ENCODE data around the gene TGM3. TPM values are rescaled to one million over a fixed set of nuclear protein-coding genes. Genes with fewer than 3 reads are reported as not detected.

TGM3 gene
- total RNA-seq, 1 experiment from 2014 or later: not detected

DNA sequence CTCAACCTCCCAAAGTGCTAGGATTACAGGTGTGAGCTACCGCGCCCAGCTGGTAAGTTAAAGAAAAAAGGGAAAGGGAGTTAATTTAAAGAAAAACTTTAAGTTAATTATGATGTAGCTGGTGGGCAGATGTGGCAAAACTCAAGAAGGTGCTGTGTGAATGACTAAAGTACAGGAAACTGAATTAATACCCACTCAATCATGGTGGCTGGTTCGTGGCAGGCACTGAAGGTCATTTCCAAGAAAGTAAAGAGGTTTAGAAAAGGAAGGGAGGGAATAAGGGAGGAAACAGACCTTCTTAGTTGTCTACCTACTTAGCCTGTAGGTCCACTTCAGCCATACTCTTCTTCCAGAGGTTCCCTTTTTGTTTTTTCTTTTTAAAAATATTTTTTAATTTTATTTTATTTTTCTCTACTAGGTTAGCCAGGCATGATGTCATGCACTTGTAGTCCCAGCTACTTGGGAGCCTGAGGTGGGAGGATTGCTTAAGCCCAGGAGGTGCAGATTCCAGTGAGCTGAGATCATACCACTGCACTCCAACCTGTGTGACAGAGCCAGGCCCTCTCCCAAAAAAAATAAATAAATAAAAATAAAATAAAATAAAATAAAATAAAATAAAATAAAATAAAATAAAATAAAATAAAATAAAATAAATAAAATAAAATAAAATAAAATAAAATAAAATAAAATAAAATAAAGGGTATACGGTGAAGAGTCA is 11.9 kb upstream of the TGM3 start:
- intact Hi-C loops (cut with micrococcal nuclease): no loop called here
- Mint-ChIP-seq H3K4me1 (ENCODE audit: insufficient read depth, unreplicated experiment) (peaks cover 6% of the 10 kb centered on the region), H3K9me3 (ENCODE audit: unreplicated experiment) (no peaks in the 10 kb centered on the region), H3K4me3 (ENCODE audit: unreplicated experiment) (no peak overlapping the region), H3K27ac (ENCODE audit: low read depth, unreplicated experiment) (no peak overlapping the region), H3K36me3 (ENCODE audit: insufficient read depth, unreplicated experiment) (no peaks in the 10 kb centered on the region), H3K27me3 (ENCODE audit: insufficient read depth, unreplicated experiment) (peaks cover 5% of the 10 kb centered on the region)
- POLR2A ChIA-PET: interaction anchor here (0.6 to 3.0 kb wide), 8 partner anchors 9 to 66 kb away, joined by 3 to 15 read pairs (median 5); no protein-coding TSS in a partner anchor
- TSS peak; percentile 28 for BruUV-seq (replicated peaks)
- CTCF ChIA-PET: interaction anchor here (0.6 to 2.9 kb wide), 9 partner anchors 8 to 1114 kb away, joined by 3 to 19 read pairs (median 3); no protein-coding TSS in a partner anchor
- TF ChIP-seq, protein P1, sequence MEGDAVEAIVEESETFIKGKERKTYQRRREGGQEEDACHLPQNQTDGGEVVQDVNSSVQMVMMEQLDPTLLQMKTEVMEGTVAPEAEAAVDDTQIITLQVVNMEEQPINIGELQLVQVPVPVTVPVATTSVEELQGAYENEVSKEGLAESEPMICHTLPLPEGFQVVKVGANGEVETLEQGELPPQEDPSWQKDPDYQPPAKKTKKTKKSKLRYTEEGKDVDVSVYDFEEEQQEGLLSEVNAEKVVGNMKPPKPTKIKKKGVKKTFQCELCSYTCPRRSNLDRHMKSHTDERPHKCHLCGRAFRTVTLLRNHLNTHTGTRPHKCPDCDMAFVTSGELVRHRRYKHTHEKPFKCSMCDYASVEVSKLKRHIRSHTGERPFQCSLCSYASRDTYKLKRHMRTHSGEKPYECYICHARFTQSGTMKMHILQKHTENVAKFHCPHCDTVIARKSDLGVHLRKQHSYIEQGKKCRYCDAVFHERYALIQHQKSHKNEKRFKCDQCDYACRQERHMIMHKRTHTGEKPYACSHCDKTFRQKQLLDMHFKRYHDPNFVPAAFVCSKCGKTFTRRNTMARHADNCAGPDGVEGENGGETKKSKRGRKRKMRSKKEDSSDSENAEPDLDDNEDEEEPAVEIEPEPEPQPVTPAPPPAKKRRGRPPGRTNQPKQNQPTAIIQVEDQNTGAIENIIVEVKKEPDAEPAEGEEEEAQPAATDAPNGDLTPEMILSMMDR (IDR thresholded peaks at IDR 0.05; ENCODE audit: unreplicated experiment): no peak
- DNase-seq (ENCODE audit: unreplicated experiment): peak; percentile 74

DNA sequence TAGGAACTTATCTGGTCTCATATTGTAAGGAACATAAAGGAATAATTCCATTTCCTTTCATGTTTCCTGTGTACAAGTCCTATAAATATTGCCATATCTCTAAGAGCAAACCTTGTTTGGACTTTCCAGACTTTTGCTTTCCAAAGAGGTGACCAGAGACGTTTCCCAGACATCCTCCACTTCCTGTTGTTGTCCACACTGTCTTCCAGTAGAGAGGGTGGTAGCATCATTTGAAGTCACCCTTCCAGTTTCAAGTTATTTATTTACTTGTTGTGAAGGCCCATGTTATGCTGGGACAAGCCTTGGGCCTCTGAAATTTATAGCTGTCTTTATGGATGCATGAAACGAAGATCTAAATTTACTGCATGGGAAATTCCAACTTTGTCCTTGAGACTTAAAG is 10.6 kb upstream of the TGM3 start:
- intact Hi-C loops (cut with micrococcal nuclease): no loop called here
- POLR2A ChIA-PET: interaction anchor here (1.9 to 3.0 kb wide), 2 partner anchors 8 to 48 kb away, joined by 15 read pairs; no protein-coding TSS in a partner anchor
- H3K36me3 Mint-ChIP-seq (ENCODE audit: insufficient read depth, unreplicated experiment): no peaks in the 10 kb centered on the region

DNA sequence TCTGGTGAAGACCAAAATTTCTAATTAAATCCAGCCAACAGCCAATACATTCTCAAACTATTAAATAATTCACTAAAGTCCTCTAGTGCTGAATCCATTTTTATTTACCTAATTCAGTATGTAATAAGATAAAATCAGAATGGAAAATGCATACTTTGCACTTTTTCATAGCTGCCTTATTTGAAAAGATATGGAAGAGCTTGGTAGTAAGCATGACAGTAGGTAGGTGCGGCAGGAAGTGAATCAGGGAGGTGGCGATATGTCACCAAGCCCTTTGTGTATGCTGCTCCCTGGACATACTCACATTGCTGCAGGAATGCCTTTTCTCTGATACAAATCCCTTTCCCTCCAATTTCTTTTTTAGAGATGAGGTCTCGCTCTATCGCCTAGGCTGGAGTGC is 10.2 kb upstream of the TGM3 start:
- no peak overlapping the region for H3K27ac Mint-ChIP-seq (ENCODE audit: low read depth, unreplicated experiment)
- H3K27me3 Mint-ChIP-seq (ENCODE audit: insufficient read depth, unreplicated experiment): no peaks in the 10 kb centered on the region
- H3K4me3 Mint-ChIP-seq (ENCODE audit: unreplicated experiment): no peak overlapping the region
- BruUV-seq (replicated peaks): no TSS peak
- no peak for DNase-seq (ENCODE audit: unreplicated experiment)
- intact Hi-C loops (cut with micrococcal nuclease): no loop called here
- TF ChIP-seq, protein P1 (IDR thresholded peaks at IDR 0.05; ENCODE audit: unreplicated experiment): no peak
- H3K4me1 Mint-ChIP-seq (ENCODE audit: insufficient read depth, unreplicated experiment): peaks cover 6% of the 10 kb centered on the region
- no peaks in the 10 kb centered on the region for H3K9me3 Mint-ChIP-seq (ENCODE audit: unreplicated experiment)
- H3K36me3 Mint-ChIP-seq (ENCODE audit: insufficient read depth, unreplicated experiment): no peaks in the 10 kb centered on the region
- CTCF ChIA-PET: interaction anchor here (1.2 to 2.9 kb wide), 2 partner anchors 9 to 49 kb away, joined by 3 to 19 read pairs; no protein-coding TSS in a partner anchor
- POLR2A ChIA-PET: interaction anchor here (1.9 to 3.0 kb wide), 2 partner anchors 7 to 49 kb away, joined by 15 read pairs; no protein-coding TSS in a partner anchor

More for the DNA sequence above, 10.6 kb upstream of the TGM3 start:
- Mint-ChIP-seq H3K9me3 (ENCODE audit: unreplicated experiment) (no peaks in the 10 kb centered on the region), H3K27ac (ENCODE audit: low read depth, unreplicated experiment) (no peak overlapping the region), H3K27me3 (ENCODE audit: insufficient read depth, unreplicated experiment) (no peaks in the 10 kb centered on the region), H3K4me1 (ENCODE audit: insufficient read depth, unreplicated experiment) (peaks cover 6% of the 10 kb centered on the region), H3K4me3 (ENCODE audit: unreplicated experiment) (no peak overlapping the region)
- CTCF ChIA-PET: interaction anchor here (1.0 to 2.9 kb wide), 4 partner anchors 9 to 168 kb away, joined by 3 to 19 read pairs (median 4); no protein-coding TSS in a partner anchor
- no TSS peak for BruUV-seq (replicated peaks)
- DNase-seq (ENCODE audit: unreplicated experiment): no peak
- TF ChIP-seq, protein P1 (IDR thresholded peaks at IDR 0.05; ENCODE audit: unreplicated experiment): no peak

DNA sequence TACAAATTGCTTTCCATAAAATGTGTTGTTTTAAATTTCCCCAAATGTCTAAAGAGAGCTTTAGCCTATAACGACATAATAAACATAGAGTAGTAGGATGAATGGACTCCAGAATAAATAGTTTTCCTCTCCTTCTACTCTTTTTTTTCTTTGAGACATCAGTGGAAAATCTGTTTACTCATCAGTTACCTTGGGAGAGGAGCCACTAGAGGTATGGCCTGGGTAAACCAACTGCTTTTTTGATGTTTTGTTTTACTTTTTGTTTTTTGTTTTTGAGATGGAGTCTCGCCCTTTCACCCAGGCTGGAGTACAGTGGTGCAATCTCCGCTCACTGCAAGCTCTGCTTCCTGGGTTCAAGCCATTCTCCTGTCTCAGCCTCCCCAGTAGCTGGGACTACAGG is 8.3 kb upstream of the TGM3 start:
- no TSS peak for BruUV-seq (replicated peaks)
- H3K27ac Mint-ChIP-seq (ENCODE audit: low read depth, unreplicated experiment): no peak overlapping the region
- DNase-seq (ENCODE audit: unreplicated experiment): no peak
- POLR2A ChIA-PET: interaction anchor here (0.7 to 1.0 kb wide), 2 partner anchors 39 to 51 kb away, joined by 3 read pairs; no protein-coding TSS in a partner anchor
- H3K36me3 Mint-ChIP-seq (ENCODE audit: insufficient read depth, unreplicated experiment): no peaks in the 10 kb centered on the region
- TF ChIP-seq, protein P1 (IDR thresholded peaks at IDR 0.05; ENCODE audit: unreplicated experiment): no peak
- CTCF ChIA-PET: interaction anchor here (0.7 to 1.3 kb wide), 3 partner anchors 26 to 116 kb away, joined by 3 to 5 read pairs (median 4); no protein-coding TSS in a partner anchor
- H3K4me3 Mint-ChIP-seq (ENCODE audit: unreplicated experiment): no peak overlapping the region
- H3K4me1 Mint-ChIP-seq (ENCODE audit: insufficient read depth, unreplicated experiment): peaks cover 10% of the 10 kb centered on the region
- intact Hi-C loops (cut with micrococcal nuclease): no loop called here
- no peaks in the 10 kb centered on the region for H3K27me3 Mint-ChIP-seq (ENCODE audit: insufficient read depth, unreplicated experiment)
- H3K9me3 Mint-ChIP-seq (ENCODE audit: unreplicated experiment): no peaks in the 10 kb centered on the region
